ENCODE measurements around the gene FNIP2. TPM values are rescaled to one million over a fixed set of nuclear protein-coding genes. Genes with fewer than 3 reads are reported as not detected.

The FNIP2 gene
- total and polyA plus RNA-seq, 2 donors (not counting 1 experiment from before 2014, with no cell fraction given) = 0.03 to 0.17 TPM

- intact Hi-C loops (cut with micrococcal nuclease) = no loop called here
- Histone ChIP-seq H3K79me2 (ENCODE audit: control insufficient read depth, insufficient read depth, low read length) (no peaks in the 10 kb centered on the region), H3K9ac (ENCODE audit: low read length) (no peak overlapping the region), H3K4me3 (ENCODE audit: control extremely low read depth in 1 of 5, extremely low read depth in 1 of 5, insufficient read depth in 1 of 5, low read depth in 2 of 5, low read length in 4 of 5) (no peak overlapping the region), H4K20me1 (ENCODE audit: control insufficient read depth, insufficient read depth, low read length, poor library complexity, severe bottlenecking) (no peaks in the 10 kb centered on the region), H3K36me3 (replicated peaks in 1 of 2; ENCODE audit: control extremely low read depth in 1 of 2, control insufficient read depth in 1 of 2, extremely low read depth in 1 of 2, insufficient read depth in 2 of 2, low read length in 1 of 2) (no peaks in the 10 kb centered on the region), H3K27me3 (replicated peaks in 1 of 4; ENCODE audit: control extremely low read depth in 1 of 4, control insufficient read depth in 3 of 4, insufficient read depth in 4 of 4, low read length in 3 of 4) (peaks cover 0 to 5% (median 3%) of the 10 kb centered on the region in 4 experiments), H3K27ac (ENCODE audit: low read length in 2 of 2) (no peak overlapping the region), H3K4me2 (replicated peaks; ENCODE audit: low read depth, low read length, poor library complexity, severe bottlenecking) (no peak overlapping the region), H3K9me3 (ENCODE audit: control extremely low read depth in 1 of 3, control insufficient read depth in 2 of 3, insufficient read depth in 1 of 3, low read length in 2 of 3) (no peaks in the 10 kb centered on the region), H2AFZ (ENCODE audit: insufficient read depth, low read depth, low read length, poor library complexity, severe bottlenecking) (no peak overlapping the region), H3K4me1 (ENCODE audit: control insufficient read depth in 2 of 2, insufficient read depth in 2 of 2, low read length in 2 of 2) (no peaks in the 10 kb centered on the region)
- peaks cover 22% of the 10 kb centered on the region for H3K27me3 Mint-ChIP-seq
- no peak for DNase-seq
- ATAC-seq (ENCODE audit: low read depth) = no peak
- no peaks in the 10 kb centered on the region for H3K9me3 Mint-ChIP-seq (ENCODE audit: insufficient read depth)
- ChIA-PET POLR2A (no interaction called here), CTCF (interaction anchor here (0.5 to 3.0 kb wide), 5 partner anchors 9 to 342 kb away, joined by 3 to 18 read pairs (median 3); no protein-coding TSS in a partner anchor)
- H3K4me3 Mint-ChIP-seq = no peak overlapping the region
- TF ChIP-seq EZH2 (IDR thresholded peaks at IDR 0.05; ENCODE audit: borderline replicate concordance, insufficient read depth, low read depth, low read length, poor library complexity, severe bottlenecking) = no peak
- TF ChIP-seq, protein P1, sequence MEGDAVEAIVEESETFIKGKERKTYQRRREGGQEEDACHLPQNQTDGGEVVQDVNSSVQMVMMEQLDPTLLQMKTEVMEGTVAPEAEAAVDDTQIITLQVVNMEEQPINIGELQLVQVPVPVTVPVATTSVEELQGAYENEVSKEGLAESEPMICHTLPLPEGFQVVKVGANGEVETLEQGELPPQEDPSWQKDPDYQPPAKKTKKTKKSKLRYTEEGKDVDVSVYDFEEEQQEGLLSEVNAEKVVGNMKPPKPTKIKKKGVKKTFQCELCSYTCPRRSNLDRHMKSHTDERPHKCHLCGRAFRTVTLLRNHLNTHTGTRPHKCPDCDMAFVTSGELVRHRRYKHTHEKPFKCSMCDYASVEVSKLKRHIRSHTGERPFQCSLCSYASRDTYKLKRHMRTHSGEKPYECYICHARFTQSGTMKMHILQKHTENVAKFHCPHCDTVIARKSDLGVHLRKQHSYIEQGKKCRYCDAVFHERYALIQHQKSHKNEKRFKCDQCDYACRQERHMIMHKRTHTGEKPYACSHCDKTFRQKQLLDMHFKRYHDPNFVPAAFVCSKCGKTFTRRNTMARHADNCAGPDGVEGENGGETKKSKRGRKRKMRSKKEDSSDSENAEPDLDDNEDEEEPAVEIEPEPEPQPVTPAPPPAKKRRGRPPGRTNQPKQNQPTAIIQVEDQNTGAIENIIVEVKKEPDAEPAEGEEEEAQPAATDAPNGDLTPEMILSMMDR (IDR thresholded peaks at IDR 0.05) = no peak
- H3K27ac Mint-ChIP-seq = no peak overlapping the region
- peaks cover 3% of the 10 kb centered on the region for H3K4me1 Mint-ChIP-seq
- no CpG with 5 or more reads among the region's 5 CpGs for WGBS (ENCODE audit: insufficient coverage)
Measured at GRCh38 chr4:158860856-158861255, 92.0 kb downstream of the FNIP2 start.

DNA sequence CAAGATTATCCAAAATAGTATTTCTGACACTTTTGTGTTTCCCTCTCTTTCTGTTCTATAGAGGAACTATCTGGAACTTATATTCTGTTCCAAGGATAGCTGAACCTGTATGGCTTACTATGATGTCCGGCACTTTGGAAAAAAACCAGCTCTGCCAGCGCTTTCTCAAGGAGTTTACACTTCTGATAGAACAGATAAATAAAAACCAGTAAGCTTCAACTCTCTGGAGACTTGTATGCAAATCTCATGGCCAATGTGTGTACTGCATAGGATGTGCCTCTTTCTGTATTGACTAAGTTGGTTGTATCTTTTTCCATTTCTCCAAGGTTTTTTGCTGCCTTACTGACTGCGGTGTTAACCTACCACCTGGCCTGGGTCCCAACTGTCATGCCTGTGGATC is 92.5 kb downstream of the FNIP2 start:
- no peak overlapping the region for H3K27ac Mint-ChIP-seq
- 80% methylated on average over 1 of the region's 3 CpGs for WGBS (ENCODE audit: insufficient coverage)
- intact Hi-C loops (cut with micrococcal nuclease) = no loop called here
- CTCF ChIA-PET = interaction anchor here (0.5 to 3.0 kb wide), 6 partner anchors 10 to 341 kb away, joined by 3 to 18 read pairs (median 4); no protein-coding TSS in a partner anchor
- peaks cover 20% of the 10 kb centered on the region for H3K27me3 Mint-ChIP-seq
- no peak overlapping the region for H3K4me3 Mint-ChIP-seq
- Histone ChIP-seq H3K4me3 (ENCODE audit: control extremely low read depth in 1 of 5, extremely low read depth in 1 of 5, insufficient read depth in 1 of 5, low read depth in 2 of 5, low read length in 4 of 5) (no peak overlapping the region), H3K9me3 (ENCODE audit: control extremely low read depth in 1 of 3, control insufficient read depth in 2 of 3, insufficient read depth in 1 of 3, low read length in 2 of 3) (no peaks in the 10 kb centered on the region), H2AFZ (ENCODE audit: insufficient read depth, low read depth, low read length, poor library complexity, severe bottlenecking) (no peak overlapping the region), H3K79me2 (ENCODE audit: control insufficient read depth, insufficient read depth, low read length) (no peaks in the 10 kb centered on the region), H3K4me2 (replicated peaks; ENCODE audit: low read depth, low read length, poor library complexity, severe bottlenecking) (no peak overlapping the region), H3K4me1 (ENCODE audit: control insufficient read depth in 2 of 2, insufficient read depth in 2 of 2, low read length in 2 of 2) (no peaks in the 10 kb centered on the region), H3K27ac (ENCODE audit: low read length in 2 of 2) (no peak overlapping the region), H3K27me3 (replicated peaks in 1 of 4; ENCODE audit: control extremely low read depth in 1 of 4, control insufficient read depth in 3 of 4, insufficient read depth in 4 of 4, low read length in 3 of 4) (peaks cover 0 to 5% (median 3%) of the 10 kb centered on the region in 4 experiments), H3K36me3 (replicated peaks in 1 of 2; ENCODE audit: control extremely low read depth in 1 of 2, control insufficient read depth in 1 of 2, extremely low read depth in 1 of 2, insufficient read depth in 2 of 2, low read length in 1 of 2) (no peaks in the 10 kb centered on the region), H3K9ac (ENCODE audit: low read length) (no peak overlapping the region), H4K20me1 (ENCODE audit: control insufficient read depth, insufficient read depth, low read length, poor library complexity, severe bottlenecking) (no peaks in the 10 kb centered on the region)
- POLR2A ChIA-PET = no interaction called here
- no peak for ATAC-seq (ENCODE audit: low read depth)
- H3K4me1 Mint-ChIP-seq = peaks cover 3% of the 10 kb centered on the region
- no peak for DNase-seq
- TF ChIP-seq, protein P1 (IDR thresholded peaks at IDR 0.05) = no peak
- no peak for TF ChIP-seq EZH2 (IDR thresholded peaks at IDR 0.05; ENCODE audit: borderline replicate concordance, insufficient read depth, low read depth, low read length, poor library complexity, severe bottlenecking)
- H3K9me3 Mint-ChIP-seq (ENCODE audit: insufficient read depth) = no peaks in the 10 kb centered on the region
